GM12878 (cell line): Measurements from ENCODE around the gene FUT8. TPM values are rescaled to one million over a fixed set of nuclear protein-coding genes. Genes with fewer than 3 reads are reported as not detected.

Experiments
- ATAC-seq: fragments of 200-7000 bp; cut with Tn5 transposase; 3 replicates; pipeline ENCODE4 v1.9.1; 2020; ENCODE audit warnings: mild to moderate bottlenecking, moderate library complexity
- BruUV-seq: library from RNA; stranded (reverse); fragments of 400-500 nt; replicated peaks from 2 replicates; lab custom pipeline; 2021; lab: Mats Ljungman, UMichigan
- CTCF ChIA-PET: fragments of 300-600 bp; sonication (Branson Sonifier 250); formaldehyde crosslinking; extraction: SDS; loops from one replicate; lab custom pipeline; 2021; ENCODE audit warnings: inconsistent platforms; lab: Yijun Ruan, JAX
- POLR2A ChIA-PET: fragments of 350-600 bp; formaldehyde crosslinking; extraction: SDS; loops from one replicate; lab custom pipeline; 2021; ENCODE audit warnings: inconsistent platforms; lab: Charles Lee
- RAD21 ChIA-PET: fragments of 300-600 bp; sonication (Branson Sonifier 250); formaldehyde crosslinking; loops from one replicate; lab custom pipeline; 2023; ENCODE audit warnings: antibody characterized with exemption; ENCODE audit not compliant: unreplicated experiment; lab: Charles Lee
- SMC1A ChIA-PET: fragments of 300-600 bp; sonication (Branson Sonifier 250); formaldehyde crosslinking; loops from one replicate; lab custom pipeline; 2023; ENCODE audit not compliant: unreplicated experiment, uncharacterized antibody; lab: Charles Lee
- DNase-seq: peaks from one replicate; pipeline ENCODE4 v3.0.0-alpha.2; 2011; ENCODE audit warnings: low read depth, low spot score
- FAIRE-seq: peaks from 3 replicates; lab custom pipeline; 2011; peaks lifted over from hg19 to GRCh38; lab: Jason Lieb, UNC
- H2AFZ ChIP-seq: 2 replicates; pipeline ENCODE4 v1.6.0; 2011; ENCODE audit warnings: low read depth, low read length, control low read depth; ENCODE audit not compliant: control insufficient read depth
- H3K27ac ChIP-seq: 2 replicates; pipeline ENCODE4 v1.5.1; 2011; ENCODE audit warnings: control low read depth; ENCODE audit not compliant: control insufficient read depth, insufficient read depth
- H3K27me3 ChIP-seq, 2 experiments: replicated peaks in 1 of 2; 2 replicates each; pipeline versions ENCODE4 v1.6.0 to v1.6.1; 2011; ENCODE audit warnings: low read length in 1 of 2; ENCODE audit not compliant: control insufficient read depth in 2 of 2, insufficient read depth in 2 of 2
- H3K36me3 ChIP-seq, 2 experiments: 2 replicates each; pipeline ENCODE4 v1.5.1; 2011; ENCODE audit warnings: low read length in 1 of 2; ENCODE audit not compliant: control insufficient read depth in 2 of 2, insufficient read depth in 2 of 2
- H3K4me1 ChIP-seq: 2 replicates; pipeline ENCODE4 v1.6.1; 2011; ENCODE audit warnings: mild to moderate bottlenecking, low read length, moderate library complexity, mixed read lengths; ENCODE audit not compliant: control insufficient read depth, insufficient read depth
- H3K4me2 ChIP-seq: 2 replicates; pipeline ENCODE4 v1.6.0; 2011; ENCODE audit warnings: control low read depth; ENCODE audit not compliant: control insufficient read depth, insufficient read depth
- H3K4me3 ChIP-seq: fragments of 200-600 bp; sonication (generic); 2 replicates; pipeline ENCODE4 v1.5.1; 2016
- H3K79me2 ChIP-seq: 2 replicates; pipeline ENCODE4 v1.6.0; 2011; ENCODE audit warnings: low read length; ENCODE audit not compliant: control insufficient read depth, insufficient read depth
- H3K9ac ChIP-seq: 2 replicates; pipeline ENCODE4 v1.8.0; 2011; ENCODE audit warnings: low read length, control low read depth, mixed read lengths; ENCODE audit not compliant: control insufficient read depth, insufficient read depth
- H3K9me3 ChIP-seq: replicated peaks from 3 replicates; pipeline ENCODE4 v1.5.1; 2011; ENCODE audit warnings: mild to moderate bottlenecking, low read length; ENCODE audit not compliant: control insufficient read depth, insufficient read depth
- H4K20me1 ChIP-seq: 2 replicates; pipeline ENCODE4 v1.6.0; 2011; ENCODE audit not compliant: control insufficient read depth, insufficient read depth
- CEBPZ ChIP-seq: fragments of 150-350 bp; IDR thresholded peaks from 2 replicates; pipeline ENCODE4 v1.6.1; 2016; ENCODE audit warnings: low read depth, low read length
- CUX1 ChIP-seq: IDR thresholded peaks from 2 replicates; pipeline ENCODE4 v1.6.1; 2012; ENCODE audit warnings: improper control_type of control experiment, low read depth, low read length; ENCODE audit not compliant: insufficient replicate concordance
- EED ChIP-seq: sonication (generic); IDR thresholded peaks from 2 replicates; pipeline ENCODE4 v1.6.1; 2016; ENCODE audit warnings: antibody characterized with exemption, low read depth
- EGR1 ChIP-seq, 2 experiments: IDR thresholded peaks; 1 replicate in 1 of 2; 2 replicates in 1 of 2; pipeline ENCODE4 v1.6.1; 2011 to 2012; ENCODE audit warnings: low read depth in 2 of 2, low read length in 2 of 2, borderline replicate concordance in 1 of 2, mild to moderate bottlenecking in 1 of 2, moderate library complexity in 1 of 2
- ETV6 ChIP-seq, 2 experiments: fragments of 450-650 bp in 1 of 2; IDR thresholded peaks in 1 of 2; conservative IDR thresholded peaks in 1 of 2; 2 replicates each; pipeline ENCODE4 v1.6.1; 2014; ENCODE audit warnings: antibody characterized with exemption in 1 of 2, borderline replicate concordance in 1 of 2, low read depth in 1 of 2, mild to moderate bottlenecking in 1 of 2, moderate library complexity in 1 of 2
- IRF4 ChIP-seq: IDR thresholded peaks from 2 replicates; pipeline ENCODE4 v1.6.1; 2011; ENCODE audit warnings: low read depth, low read length
- POU2F2 ChIP-seq: IDR thresholded peaks from 3 replicates; pipeline ENCODE4 v1.6.1; 2011; ENCODE audit warnings: low read depth, mild to moderate bottlenecking, low read length, borderline replicate concordance
- YBX1 ChIP-seq: fragments of 450-650 bp; IDR thresholded peaks from 2 replicates; pipeline ENCODE4 v1.6.1; 2016; ENCODE audit warnings: antibody characterized with exemption
- ZNF217 ChIP-seq: fragments of 450-650 bp; IDR thresholded peaks from 2 replicates; pipeline ENCODE4 v1.6.1; 2017; ENCODE audit warnings: antibody characterized with exemption, mild to moderate bottlenecking
- WGBS: methylation state at CpG from one replicate; pipeline ENCODE4 v1.1.6; 2016; ENCODE audit warnings: low lambda C conversion rate; ENCODE audit not compliant: insufficient replicate concordance, insufficient coverage; ENCODE audit errors: missing lambda C conversion rate; 5-methylcytosine and 5-hydroxymethylcytosine counted together
- in situ Hi-C: fragments of 300-500 bp; cut with MboI; formaldehyde crosslinking; loops from 9 replicates; pipeline ENCODE4 v1.14.3; 2018; ENCODE audit warnings: mixed read lengths
- intact Hi-C: fragments of 100-400 bp; cut with micrococcal nuclease; formaldehyde crosslinking; loops from one replicate; pipeline ENCODE4 v1.14.2; 2022; ENCODE audit not compliant: unreplicated experiment
- polyA plus RNA-seq, 11 experiments: library from polyadenylated mRNA; depleted of rRNA in 4 of 11; unstranded in 6 of 11; stranded (reverse) in 5 of 11; fragments of >200 nt; fragmentation: Nextera tagmentation in 4 of 11; fragmentation: Illumina TruSeq in 1 of 11; extraction: Ambion mirVana in 4 of 11; extraction: Trizol in 1 of 11; gene quantifications; 1 replicate in 1 of 11; 2 replicates in 10 of 11; pipeline versions ENCODE4 v1.2.1 to v1.2.3, GENCODE V29; 2011 to 2016; ENCODE audit warnings: inconsistent platforms in 2 of 11, missing spikeins in 2 of 11, low read depth in 1 of 11
- total RNA-seq, 4 experiments: library from RNA; depleted of rRNA in 3 of 4; stranded (reverse); fragments of >200 nt in 3 of 4; fragmentation: Illumina TruSeq in 1 of 4; extraction: Trizol in 1 of 4; gene quantifications; 2 replicates each; pipeline versions ENCODE4 v1.2.1 to v1.2.3, GENCODE V29; 2013 to 2021

FUT8 gene
- total and polyA plus RNA-seq, 10 of the 15 experiments (the other 5 are each of a cell fraction or from before 2014, with no cell fraction given): 21.3 to 106 (median 66.3) TPM

- ATAC-seq (no peak), FAIRE-seq (no peak), DNase-seq (no peak)
- TF ChIP-seq POU2F2 (no peak), YBX1 (no peak), ZNF217 (no peak), EED (no peak), ETV6 (conservative IDR thresholded peaks at IDR 0.05 in 1 of 2, IDR thresholded peaks at IDR 0.05 in 1 of 2; ENCODE audit: borderline replicate concordance in 1 of 2, low read depth in 1 of 2) (no peak), EGR1 (IDR thresholded peaks at IDR 0.05; ENCODE audit: borderline replicate concordance in 1 of 2, low read depth in 2 of 2, low read length in 2 of 2) (no peak), CEBPZ (no peak), IRF4 (no peak), CUX1 (no peak)
- no peaks in the 10 kb centered on the region for H3K36me3 ChIP-seq
- no peak overlapping the region for H2AFZ ChIP-seq
- H3K4me2 ChIP-seq: no peak overlapping the region
- ChIA-PET SMC1A (no interaction called here), POLR2A (no interaction called here), CTCF (no interaction called here), RAD21 (no interaction called here)
- H3K79me2 ChIP-seq: no peaks in the 10 kb centered on the region
- no peaks in the 10 kb centered on the region; a peak in 1 of 4 replicates for H3K27me3 ChIP-seq
- H4K20me1 ChIP-seq: no peaks in the 10 kb centered on the region
- 70% methylated on average over 4 of the region's 4 CpGs for WGBS
- no peaks in the 10 kb centered on the region for H3K9me3 ChIP-seq
- no peaks in the 10 kb centered on the region for H3K4me1 ChIP-seq
- BruUV-seq: no TSS peak
- intact Hi-C loops (no loop called here), in situ Hi-C loops (no loop called here)
- no peak overlapping the region for H3K27ac ChIP-seq
- no peak overlapping the region for H3K9ac ChIP-seq
- no peak overlapping the region for H3K4me3 ChIP-seq
Measured at GRCh38 chr14:65776193-65776852, 363.8 kb downstream of the FUT8 start.
